NT2/D1 (cell line): ENCODE measurements around the gene ACBD3.
A peak's percentile ranks its signal among the peaks of the same experiment; 100 is the strongest.

Experiments
- DNase-seq: peaks from one replicate; pipeline ENCODE4 v3.0.0-alpha.2; 2011; ENCODE audit warnings: low read depth, low spot score
- H3K27me3 ChIP-seq: 2 replicates; pipeline ENCODE4 v1.6.0; 2011; ENCODE audit warnings: mild to moderate bottlenecking; ENCODE audit not compliant: insufficient read length, insufficient read depth
- H3K36me3 ChIP-seq: 2 replicates; pipeline ENCODE4 v1.6.1; 2011; ENCODE audit warnings: mild to moderate bottlenecking, low read length, mixed read lengths; ENCODE audit not compliant: insufficient read depth, insufficient read length
- H3K4me1 ChIP-seq: 2 replicates; pipeline ENCODE4 v1.5.1; 2011; ENCODE audit not compliant: insufficient read depth, insufficient read length
- H3K4me3 ChIP-seq: 2 replicates; pipeline ENCODE4 v1.5.1; 2011; ENCODE audit warnings: low read depth; ENCODE audit not compliant: insufficient read length
- H3K9ac ChIP-seq: 2 replicates; pipeline ENCODE4 v1.6.0; 2011; ENCODE audit warnings: low read depth; ENCODE audit not compliant: insufficient read length
- H3K9me3 ChIP-seq: 2 replicates; pipeline ENCODE4 v1.5.1; 2011; ENCODE audit warnings: mild to moderate bottlenecking, low read length; ENCODE audit not compliant: insufficient read depth
- SUZ12 ChIP-seq: IDR thresholded peaks from 2 replicates; pipeline ENCODE4 v1.6.1; 2011; ENCODE audit not compliant: insufficient read length, insufficient read depth; ENCODE audit errors: extremely low read depth
- YY1 ChIP-seq: IDR thresholded peaks from 2 replicates; pipeline ENCODE4 v1.6.1; 2011; ENCODE audit not compliant: insufficient read length, insufficient read depth
- ZNF274 ChIP-seq: IDR thresholded peaks from 2 replicates; pipeline ENCODE4 v1.6.1; 2011; ENCODE audit warnings: mild to moderate bottlenecking, low read depth, low read length

ACBD3 gene

DNA sequence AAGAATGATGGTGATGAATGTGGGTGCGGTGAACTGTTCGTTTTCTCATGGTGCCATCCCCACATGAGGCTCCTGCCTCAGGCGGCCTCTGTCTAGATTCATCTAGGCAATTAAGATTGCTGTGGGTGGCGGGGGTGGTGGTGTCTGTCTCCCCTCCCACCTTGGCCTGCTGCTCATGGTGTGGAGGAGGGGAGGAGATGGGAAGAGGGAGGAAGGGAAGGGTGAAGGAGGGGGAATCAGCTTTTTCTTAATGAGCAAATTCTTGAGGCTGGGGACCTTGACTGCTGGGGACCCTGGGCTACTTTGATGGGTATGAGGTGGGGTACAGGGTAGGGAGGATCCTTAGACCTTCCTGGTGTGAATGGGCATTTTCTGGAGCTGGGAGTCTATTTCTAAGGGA, 68.2 kb downstream of the ACBD3 start:
- peaks cover 20% of the 10 kb centered on the region for H3K4me1 ChIP-seq
- H3K4me3 ChIP-seq = no peak overlapping the region
- DNase-seq = no peak
- peak overlapping the region; percentile 32 for H3K9ac ChIP-seq
- H3K27me3 ChIP-seq = peaks cover 13% of the 10 kb centered on the region
- TF ChIP-seq YY1 = no peak
- H3K9me3 ChIP-seq = peaks cover 5% of the 10 kb centered on the region; the same call in 1 of the 2 replicates
- H3K36me3 ChIP-seq = no peaks in the 10 kb centered on the region

DNA sequence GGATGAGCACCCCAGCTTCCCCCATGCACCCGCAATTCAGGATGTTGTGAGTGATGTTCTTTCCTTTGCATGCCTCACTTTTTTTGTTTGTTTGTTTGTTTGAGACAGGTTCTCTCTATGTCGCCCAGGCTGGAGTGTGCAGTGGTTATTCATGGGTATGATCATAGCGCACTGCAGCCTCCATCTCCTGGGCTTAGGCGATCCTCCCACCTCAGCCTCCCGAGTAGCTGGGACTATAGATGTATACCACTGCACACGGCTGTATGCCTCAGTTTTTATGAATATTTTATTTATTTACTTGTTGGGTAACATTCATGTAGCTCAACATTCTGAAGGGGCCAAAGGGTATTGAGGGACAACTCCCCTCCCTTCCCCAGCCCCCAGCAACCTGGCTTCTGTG, 69.2 kb downstream of the ACBD3 start:
- Histone ChIP-seq H3K4me3 (no peak overlapping the region), H3K9me3 (peaks cover 5% of the 10 kb centered on the region; the same call in 1 of the 2 replicates), H3K36me3 (no peaks in the 10 kb centered on the region), H3K27me3 (peaks cover 13% of the 10 kb centered on the region), H3K4me1 (peaks cover 17% of the 10 kb centered on the region), H3K9ac (no peak overlapping the region)
- TF ChIP-seq SUZ12 (no peak), ZNF274 (no peak), YY1 (no peak)
- no peak for DNase-seq

DNA sequence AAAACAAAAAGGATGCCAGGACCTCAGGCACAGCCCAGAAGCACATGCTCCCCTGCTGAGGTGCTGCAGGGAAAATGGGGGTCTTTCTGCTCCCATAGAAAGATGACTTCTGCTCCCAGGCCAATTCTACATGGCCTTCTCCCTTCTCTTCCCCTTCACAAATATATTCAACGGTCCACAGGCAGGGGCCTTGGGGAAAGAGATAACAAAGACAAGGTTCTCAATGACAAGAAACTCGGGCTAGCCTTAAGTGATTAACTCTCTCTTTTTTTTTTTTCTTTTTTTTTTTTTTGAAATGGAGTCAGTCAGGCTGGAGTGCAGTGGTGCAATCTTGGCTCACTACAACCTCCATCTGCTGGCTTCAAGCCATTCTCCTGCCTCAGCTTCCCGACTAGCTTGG, 69.9 kb downstream of the ACBD3 start:
- Histone ChIP-seq H3K4me3 (no peak overlapping the region), H3K9ac (no peak overlapping the region), H3K27me3 (peaks cover 15% of the 10 kb centered on the region), H3K9me3 (peaks cover 5% of the 10 kb centered on the region; the same call in 1 of the 2 replicates), H3K36me3 (no peaks in the 10 kb centered on the region), H3K4me1 (peaks cover 17% of the 10 kb centered on the region)
- TF ChIP-seq ZNF274 = no peak
- TF ChIP-seq SUZ12 = no peak
- no peak for TF ChIP-seq YY1
- no peak for DNase-seq

DNA sequence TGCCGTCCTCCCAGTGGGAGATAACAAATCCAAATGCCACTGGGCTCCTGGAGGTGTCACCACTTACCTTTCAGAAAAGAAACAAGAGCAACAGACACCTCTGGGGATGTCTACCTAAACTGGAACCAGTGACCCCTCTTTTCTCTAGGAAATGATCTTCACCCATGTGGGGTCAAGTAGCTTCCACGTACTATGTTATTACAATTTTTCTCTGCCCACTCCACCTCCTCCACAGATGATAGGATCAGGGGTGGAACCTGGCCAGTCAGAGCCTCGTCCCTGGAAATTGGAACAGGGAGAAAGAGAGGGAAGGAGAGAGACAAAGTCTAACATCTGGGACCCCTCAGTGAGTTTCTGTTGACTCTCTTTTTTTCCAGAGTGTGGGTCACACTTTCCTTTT, 73.9 kb downstream of the ACBD3 start:
- H3K27me3 ChIP-seq = peaks cover 16% of the 10 kb centered on the region
- H3K4me3 ChIP-seq = no peak overlapping the region
- no peak overlapping the region for H3K9ac ChIP-seq
- TF ChIP-seq SUZ12 = no peak
- TF ChIP-seq ZNF274 = no peak
- TF ChIP-seq YY1 = no peak
- DNase-seq = no peak
- H3K36me3 ChIP-seq = no peaks in the 10 kb centered on the region
- peaks cover 5% of the 10 kb centered on the region; the same call in 1 of the 2 replicates for H3K9me3 ChIP-seq
- peaks cover 8% of the 10 kb centered on the region for H3K4me1 ChIP-seq

DNA sequence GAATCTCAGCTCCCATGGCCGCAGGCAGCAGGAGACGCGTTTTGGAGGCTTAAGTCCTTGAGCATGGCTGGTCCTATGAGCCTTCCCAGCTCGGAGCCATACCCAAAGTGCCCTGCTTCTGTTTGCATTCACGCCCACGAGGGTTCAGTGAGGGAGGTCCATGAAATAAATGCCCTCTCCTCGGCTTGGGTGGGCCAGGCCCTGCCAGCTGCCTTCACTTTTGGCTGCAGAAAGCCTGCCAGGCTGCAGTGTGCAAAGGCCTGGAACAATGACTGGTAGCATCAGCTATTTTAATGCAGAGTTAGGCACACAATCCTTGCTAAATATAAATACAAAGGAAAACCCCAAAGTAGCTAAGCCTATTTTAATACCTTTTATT, 74.7 kb downstream of the ACBD3 start:
- no peak for DNase-seq
- peaks cover 16% of the 10 kb centered on the region for H3K27me3 ChIP-seq
- H3K9ac ChIP-seq = no peak overlapping the region
- H3K4me1 ChIP-seq = peaks cover 10% of the 10 kb centered on the region
- H3K9me3 ChIP-seq = peaks cover 5% of the 10 kb centered on the region; the same call in 1 of the 2 replicates
- no peaks in the 10 kb centered on the region for H3K36me3 ChIP-seq
- H3K4me3 ChIP-seq = no peak overlapping the region
- TF ChIP-seq YY1 (no peak), SUZ12 (no peak), ZNF274 (no peak)

DNA sequence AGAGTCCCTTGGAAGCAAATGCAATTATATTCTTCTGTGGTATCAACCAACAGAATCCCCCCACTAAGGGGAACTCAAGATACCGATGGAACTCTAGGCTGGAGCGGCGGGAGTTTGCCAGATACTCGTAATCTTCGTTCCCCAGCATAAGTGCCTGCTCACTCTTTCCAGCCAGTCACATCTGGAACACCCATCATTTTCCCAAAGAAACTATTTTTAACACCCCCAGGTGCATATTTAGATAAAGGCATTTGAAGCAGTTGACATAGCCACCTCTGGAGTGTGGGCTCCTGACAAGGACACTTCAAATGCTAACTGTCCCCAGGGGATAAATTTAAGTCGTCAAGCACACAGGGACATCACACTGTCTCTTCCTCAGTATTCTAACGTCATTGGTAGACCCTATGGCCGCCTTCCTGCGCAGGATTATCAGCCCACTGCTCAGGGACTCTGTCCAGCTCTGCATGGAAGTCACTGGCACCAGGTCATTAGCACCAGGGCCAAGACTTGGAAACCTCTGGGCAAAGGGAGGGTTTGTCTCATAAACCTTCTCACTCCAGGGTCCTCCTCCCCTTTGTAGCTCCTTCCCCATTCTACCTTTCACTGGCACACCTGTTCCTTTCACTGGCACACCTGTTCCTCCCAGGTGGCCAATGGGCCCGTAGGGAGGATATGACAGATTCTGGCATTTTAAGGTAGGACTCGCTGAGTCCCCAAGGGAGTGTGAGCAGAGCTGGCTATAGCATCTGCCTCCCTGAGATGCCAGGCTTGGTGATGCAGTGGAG, 75.3 kb downstream of the ACBD3 start:
- Histone ChIP-seq H3K27me3 (peaks cover 16% of the 10 kb centered on the region), H3K9me3 (peaks cover 4% of the 10 kb centered on the region; the same call in 1 of the 2 replicates), H3K4me3 (peak overlapping the region; percentile 55), H3K36me3 (no peaks in the 10 kb centered on the region), H3K9ac (peak overlapping the region; percentile 81), H3K4me1 (peaks cover 10% of the 10 kb centered on the region)
- DNase-seq = no peak
- TF ChIP-seq SUZ12 = no peak
- TF ChIP-seq YY1 = no peak
- TF ChIP-seq ZNF274 = no peak

DNA sequence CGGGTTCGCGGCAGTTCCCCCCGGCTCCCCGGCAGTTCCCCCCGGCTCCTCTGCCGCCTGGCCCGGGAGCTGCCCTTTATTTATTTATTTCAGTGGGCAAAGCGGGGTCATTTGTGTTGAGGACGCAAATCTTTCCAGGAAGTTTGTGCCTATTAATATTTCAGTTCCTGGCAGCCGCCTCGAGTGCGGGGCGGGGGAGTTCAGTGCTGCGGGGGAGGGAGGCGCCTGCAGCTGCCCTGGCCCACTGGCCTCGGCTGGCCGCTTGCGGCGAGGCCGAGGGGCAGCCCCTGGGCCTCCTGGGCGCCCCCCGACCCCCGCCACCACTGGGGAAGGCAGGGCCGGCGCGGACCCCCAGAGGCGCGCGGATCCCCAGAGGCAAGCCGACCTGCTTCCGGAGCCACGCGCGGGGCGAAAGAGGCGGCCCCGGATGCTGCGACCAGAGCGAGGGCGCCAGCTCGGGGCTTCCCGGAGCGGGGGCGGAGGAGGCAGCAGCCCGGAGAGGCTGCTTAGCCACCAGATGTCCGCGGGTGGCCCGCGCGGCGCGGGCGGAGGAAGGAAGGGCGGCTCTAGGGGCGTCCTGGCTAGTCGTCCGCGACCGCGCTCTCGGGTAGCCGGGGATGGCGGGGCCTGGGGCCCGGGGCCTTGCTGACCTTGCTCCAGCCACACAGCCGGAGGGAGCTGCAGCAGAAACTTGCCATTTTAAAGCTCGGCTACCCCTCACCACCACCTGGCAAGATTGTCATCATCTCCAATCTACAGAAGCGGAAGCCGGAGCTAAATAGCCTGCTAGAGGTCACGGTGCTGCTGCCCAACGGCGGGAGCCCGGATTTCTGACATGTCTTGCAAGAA, 76.1 kb downstream of the ACBD3 start:
- no peak for DNase-seq

More for the DNA sequence above, 76.1 kb downstream of the ACBD3 start:
- no peaks in the 10 kb centered on the region for H3K36me3 ChIP-seq
- TF ChIP-seq ZNF274 = no peak
- no peak for TF ChIP-seq YY1
- no peak for TF ChIP-seq SUZ12
- peak overlapping the region; percentile 81 for H3K9ac ChIP-seq
- H3K27me3 ChIP-seq = peaks cover 16% of the 10 kb centered on the region
- peak overlapping the region; percentile 55 for H3K4me3 ChIP-seq
- peaks cover 10% of the 10 kb centered on the region for H3K4me1 ChIP-seq
- H3K9me3 ChIP-seq = no peaks in the 10 kb centered on the region
